DMS 273 (cell line): ENCODE data around the gene SNRNP27.
"Not testable (repeated sequence)": the region's sequence is repeated elsewhere in the genome, so short reads cannot be mapped to it uniquely, and the experiment has no call there.

Source experiments
- DNase-seq: peaks from one replicate; lab custom pipeline; 2025; ENCODE audit not compliant: unreplicated experiment; lab: John Stamatoyannopoulos, UW

SNRNP27 gene, protein sequence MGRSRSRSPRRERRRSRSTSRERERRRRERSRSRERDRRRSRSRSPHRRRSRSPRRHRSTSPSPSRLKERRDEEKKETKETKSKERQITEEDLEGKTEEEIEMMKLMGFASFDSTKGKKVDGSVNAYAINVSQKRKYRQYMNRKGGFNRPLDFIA

DNA sequence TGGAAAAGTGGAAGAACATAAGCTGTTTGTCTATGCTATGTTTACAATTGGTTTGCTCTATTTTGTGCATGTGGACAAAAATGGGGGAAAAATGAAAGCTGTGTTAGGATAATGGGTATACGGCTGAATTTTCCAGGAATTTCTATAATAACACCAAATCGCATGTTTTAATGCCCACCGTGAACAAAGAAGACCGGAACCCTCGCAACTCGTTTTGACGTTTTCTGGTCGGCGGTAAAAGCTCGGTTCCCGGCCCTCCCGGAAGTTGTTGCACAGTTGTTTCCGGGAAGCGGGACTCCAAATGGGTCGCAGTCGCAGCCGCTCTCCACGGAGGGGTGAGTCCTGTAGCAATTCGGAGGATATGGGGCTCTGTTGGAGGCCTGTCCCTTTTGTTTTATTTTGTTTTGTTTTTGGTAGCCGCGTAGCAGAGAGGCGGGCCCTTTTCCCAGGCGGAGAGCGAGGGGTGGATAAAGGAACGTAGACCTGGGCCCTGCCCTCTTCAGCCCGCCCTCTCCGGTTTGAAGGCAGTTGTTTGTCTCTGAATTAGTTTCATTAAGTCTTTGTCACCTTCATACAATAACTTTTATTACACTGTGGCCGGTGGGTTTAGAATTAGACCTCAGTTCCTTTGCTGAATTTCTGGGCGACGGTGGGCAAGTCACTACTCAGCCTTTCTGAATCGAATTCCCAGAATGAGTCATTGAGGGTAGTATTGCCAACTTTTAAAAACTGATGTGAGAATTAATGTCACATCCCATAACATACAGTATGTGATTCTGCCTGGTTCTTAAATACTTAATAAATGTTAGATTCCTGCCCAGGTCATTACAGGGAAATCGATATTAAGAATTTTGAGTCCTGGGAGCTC is at the start of gene SNRNP27:
SNRNP27 (plus strand) TSS at position 273 of the 868 bp plus-strand sequence; CDS start at position 302, 29 bp downstream.
- DNase-seq: peak; percentile 95

DNA sequence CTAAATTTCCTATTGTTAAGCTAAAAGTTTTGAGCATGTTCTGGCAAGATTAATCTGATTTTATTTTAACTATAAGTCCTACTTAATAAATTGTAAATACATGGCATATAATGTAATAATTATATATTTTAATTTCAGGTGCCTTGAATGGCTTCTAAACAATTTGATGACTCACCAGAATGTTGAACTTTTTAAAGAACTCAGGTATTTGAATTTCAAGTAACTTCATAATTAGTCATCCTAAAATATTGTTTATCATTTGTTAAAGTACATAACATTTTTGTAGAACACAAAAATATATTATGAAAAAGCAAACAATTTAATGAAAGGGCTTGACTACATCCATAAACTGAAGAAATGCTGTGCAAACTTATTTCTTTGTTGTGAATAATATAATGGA is 49.8 kb upstream of the SNRNP27 start:
- DNase-seq: no peak

- no peak for DNase-seq
Observed at GRCh38 chr2:69844560-69844959, 49.2 kb upstream of the SNRNP27 start.

DNA sequence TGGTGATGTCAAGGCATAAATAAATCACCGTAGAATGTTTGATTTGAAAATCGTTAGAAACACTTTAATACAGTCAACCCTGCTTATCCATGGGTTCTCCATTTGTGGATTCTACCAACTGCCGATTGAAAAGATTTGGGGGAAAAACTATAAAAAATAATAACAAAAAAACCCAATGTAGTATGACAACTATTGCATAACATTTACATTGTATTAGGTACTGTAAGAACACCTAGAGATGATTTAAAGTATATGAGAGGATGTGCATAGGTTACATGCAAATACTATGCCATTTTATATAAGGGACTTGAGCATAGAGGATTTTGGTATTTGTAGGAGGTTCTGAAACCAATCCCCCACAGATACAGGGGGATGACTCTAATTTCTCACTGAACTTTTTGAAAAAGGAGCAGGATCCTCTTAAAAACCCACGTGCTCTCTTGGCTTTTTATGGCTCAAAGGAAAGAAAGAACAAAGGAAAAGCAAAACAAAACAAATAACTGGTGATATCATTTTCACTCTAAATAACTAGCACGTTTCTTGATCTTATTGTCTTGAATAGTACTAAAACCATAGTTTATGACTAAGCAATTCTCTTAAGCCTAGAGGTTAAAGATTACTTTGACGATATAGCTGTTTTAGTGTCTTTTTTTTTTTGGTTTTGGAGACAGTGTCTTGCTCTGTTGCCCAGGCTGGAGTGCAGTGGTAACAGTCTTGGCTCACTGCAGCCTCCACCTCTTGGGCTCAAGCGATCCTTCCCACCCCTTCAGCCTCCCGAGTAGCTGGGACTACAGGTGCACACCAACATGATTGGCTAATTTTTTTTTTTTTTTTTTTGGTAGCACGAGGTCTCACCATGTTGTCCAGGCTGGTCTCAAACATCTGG is 47.3 kb upstream of the SNRNP27 start:
- no peak for DNase-seq

- DNase-seq: no peak
Observed at GRCh38 chr2:69847068-69847828, 46.5 kb upstream of the SNRNP27 start.

DNA sequence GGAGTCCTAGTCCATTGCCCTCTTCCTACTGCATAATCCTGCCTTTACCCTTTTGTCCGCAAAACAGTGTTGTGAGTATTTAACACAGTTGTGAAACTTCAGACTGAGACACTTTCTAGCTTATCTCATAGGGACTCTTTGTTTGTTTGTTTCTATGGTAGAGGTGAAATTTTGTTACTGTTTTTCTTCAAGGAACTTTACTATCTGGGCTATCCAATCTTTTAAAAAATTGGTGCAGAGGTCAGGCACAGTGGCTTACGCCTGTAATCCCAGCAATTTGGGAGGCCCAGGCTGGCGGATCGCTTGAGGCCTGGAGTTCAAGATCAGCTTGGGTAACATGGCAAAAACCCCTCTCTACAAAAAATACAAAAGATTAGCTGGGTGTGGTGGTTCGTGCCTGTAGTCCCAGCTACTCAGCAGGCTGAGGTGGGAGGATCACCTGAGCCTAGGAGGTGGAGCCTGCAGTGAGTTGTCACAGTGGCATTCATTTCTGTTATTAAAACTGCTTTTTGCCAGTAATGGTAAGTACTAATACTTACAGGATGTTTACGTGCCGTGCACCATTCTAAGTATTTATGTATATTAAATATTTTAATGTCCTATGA is 45.5 kb upstream of the SNRNP27 start:
- no peak for DNase-seq

DNA sequence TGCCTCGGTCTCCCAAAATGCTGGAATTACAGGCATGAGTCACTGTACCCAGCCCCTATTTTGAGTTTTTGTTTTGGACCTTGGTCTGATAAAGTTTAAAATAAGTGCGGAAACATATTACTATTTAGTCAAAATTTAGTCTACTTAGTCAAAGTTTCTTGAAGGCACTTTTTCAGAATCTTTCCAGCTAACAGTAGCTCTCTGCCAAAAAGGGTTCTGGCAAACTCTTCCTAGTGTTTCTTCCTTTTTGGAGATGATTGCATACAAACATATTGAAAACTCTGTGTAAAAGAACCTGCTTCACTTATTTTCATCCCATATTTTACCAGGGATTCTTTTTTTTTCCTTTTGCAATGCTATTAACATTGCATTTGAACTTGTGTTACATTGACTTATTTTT is 35.5 kb upstream of the SNRNP27 start:
- no peak for DNase-seq

GRCh38 chr2:69863298-69863697 is 30.5 kb upstream of the SNRNP27 start:
- DNase-seq: no peak

- DNase-seq: no peak
Observed at GRCh38 chr2:69888451-69888850, 5.3 kb upstream of the SNRNP27 start.

- no peak for DNase-seq
Observed at GRCh38 chr2:69889302-69889701, 4.5 kb upstream of the SNRNP27 start.

- no peak for DNase-seq
Observed at GRCh38 chr2:69890881-69891280, 2.9 kb upstream of the SNRNP27 start.

DNA sequence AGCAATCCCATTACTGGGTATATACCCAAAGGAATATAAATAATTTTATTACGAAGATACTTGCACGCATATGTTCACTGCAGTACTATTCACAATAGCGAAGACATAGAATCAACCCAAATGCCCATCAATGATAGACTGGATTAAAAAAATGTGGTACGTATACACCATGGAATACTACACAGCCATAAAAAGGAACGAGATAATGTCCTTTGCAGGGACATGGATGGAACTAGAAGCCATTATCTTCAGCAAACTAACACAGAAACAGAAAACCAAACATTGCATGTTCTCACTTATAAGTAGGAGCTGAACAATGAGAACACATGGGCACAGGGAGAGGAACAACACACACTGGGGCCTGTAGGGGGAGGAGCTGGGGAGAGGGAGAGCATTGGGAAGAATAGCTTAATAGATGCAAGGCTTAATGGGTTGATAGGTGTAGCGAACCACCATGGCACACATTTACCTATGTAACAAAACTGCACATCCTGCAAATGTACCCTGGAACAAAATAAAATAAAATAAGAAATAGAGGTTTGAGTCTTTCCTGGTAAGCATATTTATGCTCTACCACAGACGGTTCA is 825 bp upstream of the SNRNP27 start:
- peak; percentile 17 for DNase-seq

GRCh38 chr2:69894737-69895136 is 981 bp downstream of the SNRNP27 start:
- not testable (repeated sequence) for DNase-seq

GRCh38 chr2:69902213-69902922 is 8.6 kb downstream of the SNRNP27 start:
- DNase-seq: no peak

DNA sequence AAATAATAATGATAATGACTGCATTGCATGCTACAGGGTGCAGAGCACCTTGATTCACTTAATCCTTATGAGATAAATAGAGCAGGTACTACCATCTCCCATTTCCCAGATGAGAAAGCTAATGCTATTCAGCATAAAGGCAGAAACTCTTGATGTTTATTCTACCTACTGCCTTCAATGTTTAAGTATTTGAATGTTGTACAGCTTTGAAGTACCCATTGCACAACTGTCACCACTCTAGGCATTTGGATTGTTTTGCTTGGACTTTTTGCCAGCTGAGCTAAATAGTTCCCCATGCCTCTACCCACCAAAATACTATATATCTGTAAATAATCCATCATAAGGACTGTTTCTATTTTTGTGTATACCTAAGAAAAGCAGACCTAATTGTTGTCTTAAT is 13.5 kb downstream of the SNRNP27 start:
- no peak for DNase-seq

DNA sequence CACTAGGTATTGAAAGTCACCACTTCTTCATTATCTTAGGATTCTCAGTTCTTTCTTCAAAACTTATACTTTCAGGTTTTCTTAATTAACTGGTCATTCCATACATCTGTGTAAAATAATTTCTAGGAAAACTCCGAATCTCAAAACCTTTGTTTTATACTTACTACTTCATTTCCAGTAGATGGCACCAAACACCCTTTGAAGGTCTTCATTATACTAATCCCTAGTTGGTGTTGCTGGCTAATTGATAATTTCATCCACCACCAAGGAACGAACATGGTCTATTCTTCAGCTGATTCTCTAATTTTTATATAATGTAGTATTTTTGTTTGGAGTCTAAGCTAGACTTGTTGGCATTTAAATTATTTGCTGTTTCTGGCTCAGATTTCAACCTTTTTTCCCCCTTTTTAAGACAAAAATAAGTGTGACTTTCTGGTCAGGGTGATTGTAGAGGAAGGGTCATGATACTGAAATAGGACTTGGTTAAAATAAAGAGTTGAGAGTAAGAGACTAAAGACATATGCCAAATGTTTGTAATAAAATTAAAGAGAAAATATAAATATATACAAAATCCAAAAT is 18.3 kb downstream of the SNRNP27 start:
- DNase-seq: peak; percentile 83

DNA sequence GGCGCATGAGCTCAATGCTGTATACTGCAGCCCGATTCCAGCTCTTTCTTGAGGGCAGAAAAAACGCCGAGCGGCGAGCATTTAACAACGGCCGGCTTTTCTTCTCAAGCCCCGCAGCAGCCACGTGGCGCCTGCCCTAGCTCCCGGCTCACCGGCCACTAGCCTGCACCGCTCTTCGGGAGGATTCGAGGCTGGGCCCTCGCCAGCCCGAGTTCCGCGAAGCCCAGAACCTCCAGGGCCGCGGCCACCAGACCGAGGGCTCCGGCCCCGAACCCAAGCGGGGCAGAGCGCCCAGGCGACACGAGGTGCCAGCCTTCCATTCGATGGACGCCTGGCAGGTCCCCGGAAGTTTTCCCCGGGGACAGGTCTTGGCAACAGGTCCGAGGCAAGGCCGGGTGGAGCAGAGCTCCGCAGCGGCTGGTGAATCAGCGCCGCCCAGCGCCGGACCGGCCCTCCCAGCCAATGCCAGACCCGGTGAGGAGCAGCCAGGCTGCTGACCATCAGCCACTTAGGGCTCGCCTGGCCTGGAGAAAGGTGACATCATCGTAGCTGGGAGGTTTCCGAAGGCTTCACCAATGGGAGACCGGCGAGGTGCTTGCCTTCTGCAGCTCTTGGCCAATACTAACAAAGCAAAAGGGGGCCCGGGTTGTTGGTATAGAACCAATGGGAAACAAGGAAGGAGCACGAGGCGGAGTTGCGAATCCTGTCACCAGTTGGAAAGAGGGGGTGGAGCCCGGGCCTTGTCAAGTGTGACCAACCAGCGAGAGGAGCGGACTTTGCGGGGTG is 20.6 kb downstream of the SNRNP27 start:
- DNase-seq: peak; percentile 100
